GM12878 (cell line): ENCODE data around the gene SYT14. TPM values are rescaled to one million over a fixed set of nuclear protein-coding genes. Genes with fewer than 3 reads are reported as not detected.

Source experiments
- ATAC-seq: fragments of 200-7000 bp; cut with Tn5 transposase; 3 replicates; pipeline ENCODE4 v1.9.1; 2020; ENCODE audit warnings: mild to moderate bottlenecking, moderate library complexity
- BruUV-seq: library from RNA; stranded (reverse); fragments of 400-500 nt; replicated peaks from 2 replicates; lab custom pipeline; 2021; lab: Mats Ljungman, UMichigan
- CTCF ChIA-PET: fragments of 300-600 bp; sonication (Branson Sonifier 250); formaldehyde crosslinking; extraction: SDS; loops from one replicate; lab custom pipeline; 2021; ENCODE audit warnings: inconsistent platforms; lab: Yijun Ruan, JAX
- POLR2A ChIA-PET: fragments of 350-600 bp; formaldehyde crosslinking; extraction: SDS; loops from one replicate; lab custom pipeline; 2021; ENCODE audit warnings: inconsistent platforms; lab: Charles Lee
- RAD21 ChIA-PET: fragments of 300-600 bp; sonication (Branson Sonifier 250); formaldehyde crosslinking; loops from one replicate; lab custom pipeline; 2023; ENCODE audit warnings: antibody characterized with exemption; ENCODE audit not compliant: unreplicated experiment; lab: Charles Lee
- SMC1A ChIA-PET: fragments of 300-600 bp; sonication (Branson Sonifier 250); formaldehyde crosslinking; loops from one replicate; lab custom pipeline; 2023; ENCODE audit not compliant: unreplicated experiment, uncharacterized antibody; lab: Charles Lee
- DNase-seq: peaks from one replicate; pipeline ENCODE4 v3.0.0-alpha.2; 2011; ENCODE audit warnings: low read depth, low spot score
- FAIRE-seq: peaks from 3 replicates; lab custom pipeline; 2011; peaks lifted over from hg19 to GRCh38; lab: Jason Lieb, UNC
- H2AFZ ChIP-seq: 2 replicates; pipeline ENCODE4 v1.6.0; 2011; ENCODE audit warnings: low read depth, low read length, control low read depth; ENCODE audit not compliant: control insufficient read depth
- H3K27ac ChIP-seq: 2 replicates; pipeline ENCODE4 v1.5.1; 2011; ENCODE audit warnings: control low read depth; ENCODE audit not compliant: control insufficient read depth, insufficient read depth
- H3K27me3 ChIP-seq, 2 experiments: replicated peaks in 1 of 2; 2 replicates each; pipeline versions ENCODE4 v1.6.0 to v1.6.1; 2011; ENCODE audit warnings: low read length in 1 of 2; ENCODE audit not compliant: control insufficient read depth in 2 of 2, insufficient read depth in 2 of 2
- H3K36me3 ChIP-seq, 2 experiments: 2 replicates each; pipeline ENCODE4 v1.5.1; 2011; ENCODE audit warnings: low read length in 1 of 2; ENCODE audit not compliant: control insufficient read depth in 2 of 2, insufficient read depth in 2 of 2
- H3K4me1 ChIP-seq: 2 replicates; pipeline ENCODE4 v1.6.1; 2011; ENCODE audit warnings: mild to moderate bottlenecking, low read length, moderate library complexity, mixed read lengths; ENCODE audit not compliant: control insufficient read depth, insufficient read depth
- H3K4me2 ChIP-seq: 2 replicates; pipeline ENCODE4 v1.6.0; 2011; ENCODE audit warnings: control low read depth; ENCODE audit not compliant: control insufficient read depth, insufficient read depth
- H3K4me3 ChIP-seq: fragments of 200-600 bp; sonication (generic); 2 replicates; pipeline ENCODE4 v1.5.1; 2016
- H3K79me2 ChIP-seq: 2 replicates; pipeline ENCODE4 v1.6.0; 2011; ENCODE audit warnings: low read length; ENCODE audit not compliant: control insufficient read depth, insufficient read depth
- H3K9ac ChIP-seq: 2 replicates; pipeline ENCODE4 v1.8.0; 2011; ENCODE audit warnings: low read length, control low read depth, mixed read lengths; ENCODE audit not compliant: control insufficient read depth, insufficient read depth
- H3K9me3 ChIP-seq: replicated peaks from 3 replicates; pipeline ENCODE4 v1.5.1; 2011; ENCODE audit warnings: mild to moderate bottlenecking, low read length; ENCODE audit not compliant: control insufficient read depth, insufficient read depth
- H4K20me1 ChIP-seq: 2 replicates; pipeline ENCODE4 v1.6.0; 2011; ENCODE audit not compliant: control insufficient read depth, insufficient read depth
- BRCA1 ChIP-seq: IDR thresholded peaks from 2 replicates; pipeline ENCODE4 v1.6.1; 2011; ENCODE audit warnings: low read depth, low read length, improper control_type of control experiment
- CEBPB ChIP-seq, 2 experiments: fragments of 150-350 bp in 1 of 2; IDR thresholded peaks; 2 replicates each; pipeline ENCODE4 v1.6.1; 2012 to 2014; ENCODE audit warnings: low read depth in 2 of 2, low read length in 2 of 2, borderline replicate concordance in 1 of 2, inconsistent platforms in 1 of 2
- HCFC1 ChIP-seq: fragments of 150-350 bp; IDR thresholded peaks from 2 replicates; pipeline ENCODE4 v1.6.1; 2014; ENCODE audit warnings: low read length
- JUNB ChIP-seq: IDR thresholded peaks from 2 replicates; pipeline ENCODE4 v1.6.1; 2016; ENCODE audit warnings: antibody characterized with exemption, mild to moderate bottlenecking
- KLF5 ChIP-seq: fragments of 450-650 bp; IDR thresholded peaks from 2 replicates; pipeline ENCODE4 v1.6.1; 2014; ENCODE audit warnings: mild to moderate bottlenecking; ENCODE audit not compliant: partially characterized antibody
- LARP7 ChIP-seq: fragments of 450-650 bp; IDR thresholded peaks from 2 replicates; pipeline ENCODE4 v1.6.1; 2017; ENCODE audit warnings: mild to moderate bottlenecking
- MAX ChIP-seq: IDR thresholded peaks from 2 replicates; pipeline ENCODE4 v1.6.1; 2012; ENCODE audit warnings: low read depth, low read length, improper control_type of control experiment
- NFYA ChIP-seq: IDR thresholded peaks from 2 replicates; pipeline ENCODE4 v1.6.1; 2011; ENCODE audit warnings: low read depth, mild to moderate bottlenecking, low read length, improper control_type of control experiment, borderline replicate concordance
- NR2C1 ChIP-seq: fragments of 450-650 bp; IDR thresholded peaks from 2 replicates; pipeline ENCODE4 v1.6.1; 2017; ENCODE audit warnings: antibody characterized with exemption, mild to moderate bottlenecking, moderate library complexity
- RAD21 ChIP-seq: IDR thresholded peaks from 2 replicates; pipeline ENCODE4 v1.6.1; 2011; ENCODE audit warnings: mild to moderate bottlenecking, low read depth, low read length, moderate library complexity; ENCODE audit not compliant: insufficient read depth
- RUNX3 ChIP-seq: IDR thresholded peaks from 2 replicates; pipeline ENCODE4 v1.6.1; 2012; ENCODE audit warnings: low read length, inconsistent platforms
- SPI1 ChIP-seq: IDR thresholded peaks from 2 replicates; pipeline ENCODE4 v1.6.1; 2011; ENCODE audit warnings: low read depth, mild to moderate bottlenecking, low read length, moderate library complexity, borderline replicate concordance; ENCODE audit not compliant: insufficient read depth
- STAT1 ChIP-seq: fragments of 450-650 bp; conservative IDR thresholded peaks from 2 replicates; pipeline ENCODE4 v1.6.1; 2014; ENCODE audit warnings: antibody characterized with exemption, mild to moderate bottlenecking
- STAT3 ChIP-seq: IDR thresholded peaks from 2 replicates; pipeline ENCODE4 v1.6.1; 2011; ENCODE audit warnings: low read depth, low read length, improper control_type of control experiment
- SUZ12 ChIP-seq: fragments of 200-600 bp; sonication (generic); IDR thresholded peaks from one replicate; pipeline ENCODE4 v1.6.1; 2018; ENCODE audit warnings: antibody characterized with exemption, mild to moderate bottlenecking; ENCODE audit not compliant: unreplicated experiment
- YY1 ChIP-seq: IDR thresholded peaks from 2 replicates; pipeline ENCODE4 v1.6.1; 2011; ENCODE audit warnings: low read depth, mild to moderate bottlenecking, low read length
- ZNF217 ChIP-seq: fragments of 450-650 bp; IDR thresholded peaks from 2 replicates; pipeline ENCODE4 v1.6.1; 2017; ENCODE audit warnings: antibody characterized with exemption, mild to moderate bottlenecking
- WGBS: methylation state at CpG from one replicate; pipeline ENCODE4 v1.1.6; 2016; ENCODE audit warnings: low lambda C conversion rate; ENCODE audit not compliant: insufficient replicate concordance, insufficient coverage; ENCODE audit errors: missing lambda C conversion rate; 5-methylcytosine and 5-hydroxymethylcytosine counted together
- in situ Hi-C: fragments of 300-500 bp; cut with MboI; formaldehyde crosslinking; loops from 9 replicates; pipeline ENCODE4 v1.14.3; 2018; ENCODE audit warnings: mixed read lengths
- intact Hi-C: fragments of 100-400 bp; cut with micrococcal nuclease; formaldehyde crosslinking; loops from one replicate; pipeline ENCODE4 v1.14.2; 2022; ENCODE audit not compliant: unreplicated experiment
- polyA plus RNA-seq, 11 experiments: library from polyadenylated mRNA; depleted of rRNA in 4 of 11; unstranded in 6 of 11; stranded (reverse) in 5 of 11; fragments of >200 nt; fragmentation: Nextera tagmentation in 4 of 11; fragmentation: Illumina TruSeq in 1 of 11; extraction: Ambion mirVana in 4 of 11; extraction: Trizol in 1 of 11; gene quantifications; 1 replicate in 1 of 11; 2 replicates in 10 of 11; pipeline versions ENCODE4 v1.2.1 to v1.2.3, GENCODE V29; 2011 to 2016; ENCODE audit warnings: inconsistent platforms in 2 of 11, missing spikeins in 2 of 11, low read depth in 1 of 11
- total RNA-seq, 4 experiments: library from RNA; depleted of rRNA in 3 of 4; stranded (reverse); fragments of >200 nt in 3 of 4; fragmentation: Illumina TruSeq in 1 of 4; extraction: Trizol in 1 of 4; gene quantifications; 2 replicates each; pipeline versions ENCODE4 v1.2.1 to v1.2.3, GENCODE V29; 2013 to 2021

The SYT14 gene
- total and polyA plus RNA-seq, 10 of the 15 experiments (the other 5 are each of a cell fraction or from before 2014, with no cell fraction given): under 0.01 TPM; not detected in 9

GRCh38 chr1:209960926-209961325 lies 22.9 kb downstream of the SYT14 start:
- ATAC-seq (no peak), FAIRE-seq (no peak), DNase-seq (no peak)
- H3K4me1 ChIP-seq: no peaks in the 10 kb centered on the region
- H3K9ac ChIP-seq: no peak overlapping the region
- H4K20me1 ChIP-seq: no peaks in the 10 kb centered on the region
- no peak overlapping the region for H2AFZ ChIP-seq
- H3K27me3 ChIP-seq: no peaks in the 10 kb centered on the region; a peak in 1 of 4 replicates
- H3K27ac ChIP-seq: no peak overlapping the region
- H3K9me3 ChIP-seq: no peaks in the 10 kb centered on the region
- TF ChIP-seq RAD21 (no peak), SUZ12 (no peak), NFYA (no peak), MAX (no peak), JUNB (no peak), STAT3 (no peak), RUNX3 (no peak), SPI1 (no peak), LARP7 (no peak), YY1 (no peak), CEBPB (IDR thresholded peaks at IDR 0.05; ENCODE audit: borderline replicate concordance in 1 of 2, low read depth in 2 of 2, low read length in 2 of 2) (no peak), KLF5 (no peak), ZNF217 (no peak), STAT1 (no peak), BRCA1 (no peak), NR2C1 (no peak), HCFC1 (no peak)
- intact Hi-C loops (no loop called here), in situ Hi-C loops (no loop called here)
- no peaks in the 10 kb centered on the region for H3K79me2 ChIP-seq
- no peaks in the 10 kb centered on the region for H3K36me3 ChIP-seq
- H3K4me2 ChIP-seq: no peak overlapping the region
- ChIA-PET CTCF (no interaction called here), SMC1A (no interaction called here), RAD21 (no interaction called here), POLR2A (no interaction called here)
- 4% methylated on average over 2 of the region's 2 CpGs for WGBS
- BruUV-seq: no TSS peak
- H3K4me3 ChIP-seq: no peak overlapping the region
